HepG2 (cell line): ENCODE data around the gene PTPRN. TPM values are rescaled to one million over a fixed set of nuclear protein-coding genes. Genes with fewer than 3 reads are reported as not detected.

ENCODE experiments used
- CENPT ChIP-seq: sonication (generic); formaldehyde crosslinking; IDR thresholded peaks from 2 replicates; pipeline ENCODE4 v1.8.0; 2022; ENCODE audit warnings: low read depth, mild to moderate bottlenecking, moderate library complexity, missing genetic modification reagents
- EP300 ChIP-seq, 3 experiments: sonication (generic) in 1 of 3; formaldehyde crosslinking in 1 of 3; IDR thresholded peaks; 2 replicates each; pipeline versions ENCODE4 v1.5.1 to v1.6.1; 2011 to 2020; ENCODE audit warnings: low read depth in 2 of 3, low read length in 2 of 3, borderline replicate concordance in 1 of 3, improper control_type of control experiment in 1 of 3, mild to moderate bottlenecking in 1 of 3, missing genetic modification reagents in 1 of 3, moderate library complexity in 1 of 3
- NR2F6 ChIP-seq, 2 experiments: IDR thresholded peaks; 2 replicates each; pipeline ENCODE4 v1.6.1; 2016; ENCODE audit warnings: antibody characterized with exemption in 1 of 2, mild to moderate bottlenecking in 1 of 2
- PCBP2 ChIP-seq: fragments of 200-400 bp; formaldehyde crosslinking; optimal IDR thresholded peaks from 2 replicates; pipeline ENCODE3; 2018; ENCODE audit warnings: low read length, low read depth; ENCODE audit not compliant: poor library complexity, severe bottlenecking
- PHF21A ChIP-seq: sonication (generic); formaldehyde crosslinking; IDR thresholded peaks from 2 replicates; pipeline ENCODE4 v1.5.0; 2020; ENCODE audit warnings: mild to moderate bottlenecking, missing genetic modification reagents
- RARA ChIP-seq: IDR thresholded peaks from 2 replicates; pipeline ENCODE4 v1.6.1; 2016; ENCODE audit warnings: missing genetic modification reagents, missing compliant biosample characterization
- RFXAP ChIP-seq: sonication (generic); formaldehyde crosslinking; IDR thresholded peaks from 2 replicates; pipeline ENCODE4 v1.4.0; 2020; ENCODE audit warnings: missing genetic modification reagents, borderline replicate concordance
- SUZ12 ChIP-seq: fragments of 150-350 bp; IDR thresholded peaks from 2 replicates; pipeline ENCODE4 v1.6.1; 2014; ENCODE audit warnings: low read depth, low read length
- TEAD3 ChIP-seq: optimal IDR thresholded peaks from 2 replicates; pipeline ENCODE3; 2016; ENCODE audit warnings: borderline replicate concordance
- ZMAT3 ChIP-seq: sonication (generic); formaldehyde crosslinking; conservative IDR thresholded peaks from 2 replicates; pipeline ENCODE4 v1.7.0; 2021; ENCODE audit warnings: missing genetic modification reagents
- ZNF136 ChIP-seq: sonication (generic); formaldehyde crosslinking; IDR thresholded peaks from 2 replicates; pipeline ENCODE4 v1.8.1; 2022; ENCODE audit warnings: low read depth, mild to moderate bottlenecking, moderate library complexity, missing genetic modification reagents
- ZSCAN12 ChIP-seq: sonication (generic); formaldehyde crosslinking; IDR thresholded peaks from 2 replicates; pipeline ENCODE4 v1.9.0; 2021; ENCODE audit warnings: mild to moderate bottlenecking, missing genetic modification reagents
- polyA plus RNA-seq, 8 experiments: library from polyadenylated mRNA; depleted of rRNA in 3 of 8; stranded (reverse) in 7 of 8; unstranded in 1 of 8; fragments of >200 nt; fragmentation: Illumina TruSeq in 4 of 8; extraction: Trizol in 4 of 8; gene quantifications; 2 replicates each; pipeline versions ENCODE4 v1.2.1 to v1.2.3, GENCODE V29; 2011 to 2016; ENCODE audit warnings: low read depth in 4 of 8, missing spikeins in 1 of 8, mixed read lengths in 1 of 8; ENCODE audit not compliant: insufficient read depth in 1 of 8
- total RNA-seq, 5 experiments: library from RNA; depleted of rRNA; stranded (reverse); fragments of >200 nt; fragmentation: Illumina TruSeq; extraction: Trizol; gene quantifications; 2 replicates each; pipeline ENCODE4 v1.2.3, GENCODE V29; 2016; ENCODE audit warnings: low read depth in 1 of 5
- TF ChIP-seq, protein P1 (sequence below): sonication (generic); formaldehyde crosslinking; IDR thresholded peaks from 2 replicates; pipeline ENCODE4 v1.8.1; 2023; ENCODE audit warnings: mild to moderate bottlenecking, inconsistent platforms, moderate library complexity, missing genetic modification reagents, borderline replicate concordance
- TF ChIP-seq, protein P2 (sequence below): sonication (generic); formaldehyde crosslinking; IDR thresholded peaks from 2 replicates; pipeline ENCODE4 v1.8.1; 2023; ENCODE audit warnings: mild to moderate bottlenecking, missing genetic modification reagents
- TF ChIP-seq, protein P3 (sequence below): sonication (generic); formaldehyde crosslinking; IDR thresholded peaks from 2 replicates; pipeline ENCODE4 v1.4.0; 2020; ENCODE audit warnings: mild to moderate bottlenecking, missing genetic modification reagents
- TF ChIP-seq, protein P4 (sequence below): sonication (generic); formaldehyde crosslinking; IDR thresholded peaks from 2 replicates; pipeline ENCODE4 v1.8.1; 2023; ENCODE audit warnings: mild to moderate bottlenecking, missing genetic modification reagents, borderline replicate concordance
- TF ChIP-seq, protein P5 (sequence below): sonication (generic); formaldehyde crosslinking; IDR thresholded peaks from 2 replicates; pipeline ENCODE4 v1.9.0; 2021; ENCODE audit warnings: missing genetic modification reagents, mild to moderate bottlenecking, borderline replicate concordance

Gene PTPRN
- total and polyA plus RNA-seq, 2 of the 13 experiments (the other 11 are each of a cell fraction or from before 2014, with no cell fraction given), result 0.26 TPM; not detected in 1

DNA sequence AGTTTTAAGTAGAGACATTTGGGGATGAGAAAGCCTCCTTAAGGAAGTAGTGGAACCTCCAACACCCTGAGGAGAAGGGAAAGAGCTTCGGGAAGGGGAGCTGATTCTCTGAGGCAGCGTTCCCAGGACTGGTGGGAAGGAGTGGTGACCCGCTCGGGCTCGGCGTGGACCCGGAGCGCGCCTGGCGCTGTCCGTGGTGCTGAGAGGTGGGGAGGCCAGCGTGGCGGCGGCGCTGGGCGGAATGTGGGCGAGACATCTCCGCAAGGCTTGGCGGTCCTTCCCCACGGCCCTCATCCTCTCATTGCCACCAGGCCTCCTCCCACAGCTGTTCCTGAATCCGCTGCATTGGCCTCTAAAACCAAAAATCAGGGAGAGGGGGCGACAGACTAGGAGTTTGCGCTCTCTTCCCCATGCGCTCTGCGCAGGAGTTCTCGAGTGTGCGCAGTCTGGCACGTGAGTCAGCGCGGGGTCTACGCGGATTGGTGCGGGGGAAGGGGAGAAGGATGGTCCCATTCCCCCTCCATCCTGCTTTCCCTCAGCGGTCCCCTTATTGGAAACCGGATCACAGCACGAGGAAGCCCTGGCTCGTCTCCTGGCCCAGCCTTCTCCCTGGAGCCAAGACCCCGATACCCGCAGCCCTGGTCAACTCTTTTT lies 22.5 kb upstream of the PTPRN start (continued):
- TF ChIP-seq, protein P1, sequence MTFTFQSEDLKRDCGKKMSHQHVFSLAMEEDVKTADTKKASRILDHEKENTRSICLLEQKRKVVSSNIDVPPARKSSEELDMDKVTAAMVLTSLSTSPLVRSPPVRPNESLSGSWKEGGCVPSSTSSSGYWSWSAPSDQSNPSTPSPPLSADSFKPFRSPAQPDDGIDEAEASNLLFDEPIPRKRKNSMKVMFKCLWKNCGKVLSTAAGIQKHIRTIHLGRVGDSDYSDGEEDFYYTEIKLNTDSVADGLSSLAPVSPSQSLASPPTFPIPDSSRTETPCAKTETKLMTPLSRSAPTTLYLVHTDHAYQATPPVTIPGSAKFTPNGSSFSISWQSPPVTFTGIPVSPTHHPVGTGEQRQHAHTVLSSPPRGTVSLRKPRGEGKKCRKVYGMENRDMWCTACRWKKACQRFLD (CRISPR knock-in tag), result 0 out of 2 replicates have a peak, but pooled peaks have one; percentile 65
- TF ChIP-seq PHF21A (CRISPR knock-in tag) (no peak), TEAD3 (CRISPR knock-in tag) (peak; percentile 70), CENPT (peak; percentile 89), EP300 (IDR thresholded peaks at IDR 0.05; ENCODE audit: low read depth in 2 of 2, low read length in 2 of 2) (no peak), EP300 (CRISPR knock-in tag; IDR thresholded peaks at IDR 0.05; ENCODE audit: borderline replicate concordance) (no peak), RFXAP (CRISPR knock-in tag) (peak; percentile 83; the same call in 1 of the 2 replicates), ZMAT3 (CRISPR knock-in tag) (peak; percentile 91), RARA (peak; percentile 76), SUZ12 (no peak), PCBP2 (no peak), NR2F6 (IDR thresholded peaks at IDR 0.05) (no peak), NR2F6 (CRISPR knock-in tag; IDR thresholded peaks at IDR 0.05) (peak; percentile 65), ZNF136 (0 out of 2 replicates have a peak, but pooled peaks have one; percentile 30), ZSCAN12 (peak; percentile 96)
- TF ChIP-seq, protein P2, sequence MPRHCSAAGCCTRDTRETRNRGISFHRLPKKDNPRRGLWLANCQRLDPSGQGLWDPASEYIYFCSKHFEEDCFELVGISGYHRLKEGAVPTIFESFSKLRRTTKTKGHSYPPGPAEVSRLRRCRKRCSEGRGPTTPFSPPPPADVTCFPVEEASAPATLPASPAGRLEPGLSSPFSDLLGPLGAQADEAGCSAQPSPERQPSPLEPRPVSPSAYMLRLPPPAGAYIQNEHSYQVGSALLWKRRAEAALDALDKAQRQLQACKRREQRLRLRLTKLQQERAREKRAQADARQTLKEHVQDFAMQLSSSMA (CRISPR knock-in tag), result no peak
- TF ChIP-seq, protein P3, sequence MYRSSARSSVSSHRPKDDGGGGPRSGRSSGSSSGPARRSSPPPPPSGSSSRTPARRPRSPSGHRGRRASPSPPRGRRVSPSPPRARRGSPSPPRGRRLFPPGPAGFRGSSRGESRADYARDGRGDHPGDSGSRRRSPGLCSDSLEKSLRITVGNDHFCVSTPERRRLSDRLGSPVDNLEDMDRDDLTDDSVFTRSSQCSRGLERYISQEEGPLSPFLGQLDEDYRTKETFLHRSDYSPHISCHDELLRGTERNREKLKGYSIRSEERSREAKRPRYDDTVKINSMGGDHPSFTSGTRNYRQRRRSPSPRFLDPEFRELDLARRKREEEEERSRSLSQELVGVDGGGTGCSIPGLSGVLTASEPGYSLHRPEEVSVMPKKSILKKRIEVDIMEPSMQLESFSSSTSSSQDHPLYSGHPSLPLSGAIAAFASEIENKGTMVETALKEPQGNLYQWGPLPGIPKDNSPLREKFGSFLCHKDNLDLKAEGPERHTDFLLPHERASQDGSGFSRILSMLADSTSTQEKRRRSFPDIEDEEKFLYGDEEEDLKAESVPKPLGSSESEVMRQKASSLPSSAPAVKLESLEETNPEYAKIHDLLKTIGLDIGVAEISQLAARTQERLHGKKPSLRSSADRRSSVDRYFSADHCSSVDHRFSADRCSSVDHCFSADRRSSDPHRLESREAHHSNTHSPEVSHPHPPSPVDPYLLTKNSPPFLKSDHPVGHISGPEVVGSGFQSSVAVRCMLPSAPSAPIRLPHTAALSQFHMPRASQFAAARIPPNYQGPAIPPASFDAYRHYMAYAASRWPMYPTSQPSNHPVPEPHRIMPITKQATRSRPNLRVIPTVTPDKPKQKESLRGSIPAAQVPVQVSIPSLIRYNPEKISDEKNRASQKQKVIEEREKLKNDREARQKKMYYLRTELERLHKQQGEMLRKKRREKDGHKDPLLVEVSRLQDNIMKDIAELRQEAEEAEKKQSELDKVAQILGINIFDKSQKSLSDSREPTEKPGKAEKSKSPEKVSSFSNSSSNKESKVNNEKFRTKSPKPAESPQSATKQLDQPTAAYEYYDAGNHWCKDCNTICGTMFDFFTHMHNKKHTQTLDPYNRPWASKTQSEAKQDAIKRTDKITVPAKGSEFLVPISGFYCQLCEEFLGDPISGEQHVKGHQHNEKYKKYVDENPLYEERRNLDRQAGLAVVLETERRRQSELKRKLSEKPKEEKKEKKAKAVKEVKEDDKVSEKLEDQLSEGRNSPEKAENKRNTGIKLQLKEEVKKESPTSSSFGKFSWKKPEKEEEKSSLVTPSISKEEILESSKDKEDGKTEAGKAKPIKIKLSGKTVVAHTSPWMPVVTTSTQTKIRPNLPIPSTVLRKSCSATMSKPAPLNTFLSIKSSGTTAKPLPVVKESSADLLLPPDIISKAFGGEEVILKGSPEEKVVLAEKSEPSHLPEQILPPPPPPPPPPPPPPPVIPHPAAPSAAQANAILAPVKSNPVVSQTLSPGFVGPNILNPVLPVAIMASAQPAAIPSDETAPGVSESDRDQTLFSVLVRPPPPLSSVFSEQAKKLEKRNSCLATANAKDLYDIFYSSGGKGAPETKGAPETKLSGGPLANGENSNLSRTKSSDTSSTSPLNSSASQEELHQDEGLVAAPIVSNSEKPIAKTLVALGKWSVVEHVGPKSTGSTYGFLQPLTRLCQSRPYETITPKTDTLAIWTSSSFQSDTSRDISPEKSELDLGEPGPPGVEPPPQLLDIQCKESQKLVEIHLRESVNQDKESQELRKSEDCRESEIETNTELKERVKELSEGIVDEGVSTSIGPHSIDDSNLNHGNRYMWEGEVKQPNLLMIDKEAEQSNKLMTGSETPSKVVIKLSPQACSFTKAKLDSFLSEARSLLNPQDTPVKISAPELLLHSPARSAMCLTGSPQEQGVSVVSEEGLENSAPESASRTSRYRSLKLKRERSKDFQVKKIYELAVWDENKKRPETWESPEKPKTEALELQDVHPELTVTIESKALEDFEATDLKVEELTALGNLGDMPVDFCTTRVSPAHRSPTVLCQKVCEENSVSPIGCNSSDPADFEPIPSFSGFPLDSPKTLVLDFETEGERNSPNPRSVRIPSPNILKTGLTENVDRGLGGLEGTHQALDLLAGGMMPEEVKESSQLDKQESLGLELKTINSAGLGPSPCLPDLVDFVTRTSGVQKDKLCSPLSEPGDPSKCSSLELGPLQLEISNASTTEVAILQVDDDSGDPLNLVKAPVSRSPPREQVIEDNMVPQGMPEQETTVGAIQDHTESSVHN (CRISPR knock-in tag), result no peak
- TF ChIP-seq, protein P4, sequence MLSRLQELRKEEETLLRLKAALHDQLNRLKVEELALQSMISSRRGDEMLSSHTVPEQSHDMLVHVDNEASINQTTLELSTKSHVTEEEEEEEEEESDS (CRISPR knock-in tag), result no peak; the same call in 1 of the 2 replicates
- TF ChIP-seq, protein P5, sequence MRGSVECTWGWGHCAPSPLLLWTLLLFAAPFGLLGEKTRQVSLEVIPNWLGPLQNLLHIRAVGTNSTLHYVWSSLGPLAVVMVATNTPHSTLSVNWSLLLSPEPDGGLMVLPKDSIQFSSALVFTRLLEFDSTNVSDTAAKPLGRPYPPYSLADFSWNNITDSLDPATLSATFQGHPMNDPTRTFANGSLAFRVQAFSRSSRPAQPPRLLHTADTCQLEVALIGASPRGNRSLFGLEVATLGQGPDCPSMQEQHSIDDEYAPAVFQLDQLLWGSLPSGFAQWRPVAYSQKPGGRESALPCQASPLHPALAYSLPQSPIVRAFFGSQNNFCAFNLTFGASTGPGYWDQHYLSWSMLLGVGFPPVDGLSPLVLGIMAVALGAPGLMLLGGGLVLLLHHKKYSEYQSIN (CRISPR knock-in tag), result peak; percentile 89; the same call in 1 of the 2 replicates
